Lower leg skin (tissue), 3 donors: Measurements from ENCODE around the gene PRIM2.
"Not testable (repeated sequence)": the region's sequence is repeated elsewhere in the genome, so short reads cannot be mapped to it uniquely, and the experiment has no call there.

Source experiments
- POLR2A ChIP-seq, 2 donors: fragments of 450-650 bp; IDR thresholded peaks; one replicate each; pipeline ENCODE4 v1.6.1; 2016 to 2017; ENCODE audit warnings: antibody characterized with exemption in 2 of 2, mild to moderate bottlenecking in 1 of 2, moderate library complexity in 1 of 2
- TF ChIP-seq, protein P1 (sequence below), 3 donors: fragments of 450-650 bp; IDR thresholded peaks; one replicate each; pipeline ENCODE4 v1.5.1; 2016; ENCODE audit warnings: antibody characterized with exemption in 3 of 3, mild to moderate bottlenecking in 3 of 3, moderate library complexity in 2 of 3

DNA sequence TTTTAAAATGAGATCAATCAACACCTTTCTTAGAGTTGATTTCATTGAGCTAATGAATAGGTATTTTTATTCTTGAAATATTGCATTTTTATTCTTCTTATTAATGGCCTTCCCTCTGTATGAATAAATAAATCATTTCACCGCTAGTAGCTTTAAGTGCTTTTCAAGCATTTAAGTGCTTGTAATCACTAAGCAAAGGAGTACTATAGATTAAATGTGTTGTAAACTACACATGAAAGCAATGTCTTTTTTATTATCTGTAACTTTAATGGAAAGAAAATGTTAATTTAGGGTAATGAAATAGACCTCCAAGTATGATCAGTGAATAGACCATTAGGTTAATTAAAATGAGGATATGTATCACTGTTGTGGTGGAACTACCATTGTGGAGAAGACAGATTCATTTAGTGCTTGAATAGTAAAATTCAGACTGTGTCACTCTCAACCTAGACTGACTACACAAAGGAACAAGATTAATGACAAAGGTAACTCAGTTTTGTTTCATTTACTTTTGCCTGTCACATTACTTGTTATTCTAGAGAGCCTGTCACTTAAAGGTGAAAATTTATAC, 132.2 kb downstream of the PRIM2 start:
- TF ChIP-seq, protein P1, sequence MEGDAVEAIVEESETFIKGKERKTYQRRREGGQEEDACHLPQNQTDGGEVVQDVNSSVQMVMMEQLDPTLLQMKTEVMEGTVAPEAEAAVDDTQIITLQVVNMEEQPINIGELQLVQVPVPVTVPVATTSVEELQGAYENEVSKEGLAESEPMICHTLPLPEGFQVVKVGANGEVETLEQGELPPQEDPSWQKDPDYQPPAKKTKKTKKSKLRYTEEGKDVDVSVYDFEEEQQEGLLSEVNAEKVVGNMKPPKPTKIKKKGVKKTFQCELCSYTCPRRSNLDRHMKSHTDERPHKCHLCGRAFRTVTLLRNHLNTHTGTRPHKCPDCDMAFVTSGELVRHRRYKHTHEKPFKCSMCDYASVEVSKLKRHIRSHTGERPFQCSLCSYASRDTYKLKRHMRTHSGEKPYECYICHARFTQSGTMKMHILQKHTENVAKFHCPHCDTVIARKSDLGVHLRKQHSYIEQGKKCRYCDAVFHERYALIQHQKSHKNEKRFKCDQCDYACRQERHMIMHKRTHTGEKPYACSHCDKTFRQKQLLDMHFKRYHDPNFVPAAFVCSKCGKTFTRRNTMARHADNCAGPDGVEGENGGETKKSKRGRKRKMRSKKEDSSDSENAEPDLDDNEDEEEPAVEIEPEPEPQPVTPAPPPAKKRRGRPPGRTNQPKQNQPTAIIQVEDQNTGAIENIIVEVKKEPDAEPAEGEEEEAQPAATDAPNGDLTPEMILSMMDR (IDR thresholded peaks at IDR 0.05), result not testable (repeated sequence)
- TF ChIP-seq POLR2A (IDR thresholded peaks at IDR 0.05), result not testable (repeated sequence)
